Frontal cortex (tissue), 1 donor: ENCODE results near the gene KMT2B. TPM values are rescaled to one million over a fixed set of nuclear protein-coding genes. Genes with fewer than 3 reads are reported as not detected.

Source experiments
- total RNA-seq: library from RNA; depleted of rRNA; stranded (reverse); fragments of >200 nt; gene quantifications from one replicate; pipeline ENCODE4 v1.2.3, GENCODE V29; 2014

KMT2B gene
- total RNA-seq, 1 donor from 2014 or later, result 3.7 TPM

Other genes with a start within 250 kb of the KMT2B start
- gene KRTDAP, start 227.5 kb upstream of the KMT2B start, total RNA-seq, result not detected
- under 0.01 TPM for gene DMKN, start 204.4 kb upstream of the KMT2B start, total RNA-seq
- not detected for gene SBSN, start 189.7 kb upstream of the KMT2B start, total RNA-seq
- gene GAPDHS, start 184.5 kb upstream of the KMT2B start, total RNA-seq, result not detected
- 50.1 TPM for gene TMEM147, start 172.4 kb upstream of the KMT2B start, total RNA-seq
- not detected for gene ATP4A, start 154.3 kb upstream of the KMT2B start, total RNA-seq
- gene PMIS2, start 131.8 kb upstream of the KMT2B start, total RNA-seq, result not detected
- 5.3 TPM for gene HAUS5, start 105.3 kb upstream of the KMT2B start, total RNA-seq
- gene RBM42, start 89.0 kb upstream of the KMT2B start, total RNA-seq, result 21.6 TPM
- 0.82 TPM for gene ETV2, start 76.3 kb upstream of the KMT2B start, total RNA-seq
- gene COX6B1, start 69.7 kb upstream of the KMT2B start, total RNA-seq, result 210 TPM
- gene UPK1A, start 51.5 kb upstream of the KMT2B start, total RNA-seq, result not detected
- not detected for gene ZBTB32, start 13.4 kb upstream of the KMT2B start, total RNA-seq
- gene IGFLR1, start 24.4 kb downstream of the KMT2B start, total RNA-seq, result 2.9 TPM
- 9.4 TPM for gene U2AF1L4, start 27.4 kb downstream of the KMT2B start, total RNA-seq
- 5.7 TPM for gene PSENEN, start 27.6 kb downstream of the KMT2B start, total RNA-seq
- gene LIN37, start 30.6 kb downstream of the KMT2B start, total RNA-seq, result 9.0 TPM
- gene HSPB6, start 39.0 kb downstream of the KMT2B start, total RNA-seq, result under 0.01 TPM
- 3.3 TPM for gene PROSER3, start 40.2 kb downstream of the KMT2B start, total RNA-seq
- 52.6 TPM for gene ARHGAP33, start 57.6 kb downstream of the KMT2B start, total RNA-seq
- not detected for gene PRODH2, start 94.8 kb downstream of the KMT2B start, total RNA-seq
- 1.2 TPM for gene NPHS1, start 134.5 kb downstream of the KMT2B start, total RNA-seq
- gene KIRREL2, start 138.9 kb downstream of the KMT2B start, total RNA-seq, result 0.41 TPM
- gene APLP1, start 150.6 kb downstream of the KMT2B start, total RNA-seq, result 214 TPM
- 2.4 TPM for gene NFKBID, start 182.5 kb downstream of the KMT2B start, total RNA-seq
- gene HCST, start 184.5 kb downstream of the KMT2B start, total RNA-seq, result 0.41 TPM
- gene TYROBP, start 190.3 kb downstream of the KMT2B start, total RNA-seq, result 2.9 TPM
- gene LRFN3, start 218.4 kb downstream of the KMT2B start, total RNA-seq, result 7.7 TPM